CD4-positive, alpha-beta T cell treated with Interleukin-17A for 1 hour (primary cell): ENCODE measurements around the gene SFRP5.

Source experiments
- DNase-seq: peaks from one replicate; pipeline ENCODE4 v3.0.0-alpha.2; 2020

SFRP5 gene

GRCh38 chr10:97785231-97785630 is 13.4 kb upstream of the SFRP5 start:
- no peak for DNase-seq

- no peak for DNase-seq
Observed at GRCh38 chr10:97784200-97784810, 12.5 kb upstream of the SFRP5 start.

- no peak for DNase-seq
Observed at GRCh38 chr10:97782455-97783228, 10.8 kb upstream of the SFRP5 start.

GRCh38 chr10:97781618-97782331 is 10.0 kb upstream of the SFRP5 start:
- peak; percentile 27 for DNase-seq

GRCh38 chr10:97780841-97781617 is 9.2 kb upstream of the SFRP5 start:
- no peak for DNase-seq

GRCh38 chr10:97779975-97780374 is 8.2 kb upstream of the SFRP5 start:
- no peak for DNase-seq

- DNase-seq, result no peak
Observed at GRCh38 chr10:97779492-97779891, 7.7 kb upstream of the SFRP5 start.

- DNase-seq, result no peak
Observed at GRCh38 chr10:97778452-97779302, 6.9 kb upstream of the SFRP5 start.

- DNase-seq, result no peak
Observed at GRCh38 chr10:97777143-97777542, 5.3 kb upstream of the SFRP5 start.

- DNase-seq, result no peak
Observed at GRCh38 chr10:97774811-97775294, 3.1 kb upstream of the SFRP5 start.

GRCh38 chr10:97773096-97773495 is 1.3 kb upstream of the SFRP5 start:
- DNase-seq, result no peak

GRCh38 chr10:97771055-97771891 is 526 bp downstream of the SFRP5 start:
- no peak for DNase-seq

- DNase-seq, result no peak
Observed at GRCh38 chr10:97770255-97770654, 1.5 kb downstream of the SFRP5 start.

- no peak for DNase-seq
Observed at GRCh38 chr10:97768322-97769315, 3.2 kb downstream of the SFRP5 start.

GRCh38 chr10:97766996-97767924 is 4.5 kb downstream of the SFRP5 start:
- DNase-seq, result no peak

- no peak for DNase-seq
Observed at GRCh38 chr10:97766106-97766810, 5.5 kb downstream of the SFRP5 start.

GRCh38 chr10:97765201-97765600 is 6.6 kb downstream of the SFRP5 start:
- DNase-seq, result no peak

- DNase-seq, result no peak
Observed at GRCh38 chr10:97764519-97764931, 7.3 kb downstream of the SFRP5 start.
